Prostate gland (tissue), 2 donors: ENCODE data around the gene DPM2. TPM values are rescaled to one million over a fixed set of nuclear protein-coding genes. Genes with fewer than 3 reads are reported as not detected.
A peak's percentile ranks its signal among the peaks of the same experiment; 100 is the strongest.

Source experiments
- DNase-seq: peaks from one replicate; pipeline ENCODE4 v3.0.0-alpha.2; 2019; ENCODE audit warnings: low spot score
- H3K27ac ChIP-seq, 2 donors: fragments of 200-600 bp; sonication (generic); 2 replicates each; pipeline ENCODE4 v1.5.1; 2017 to 2019
- H3K27me3 ChIP-seq: fragments of 200-600 bp; sonication (generic); replicated peaks from 2 replicates; pipeline ENCODE4 v1.5.1; 2019; ENCODE audit not compliant: insufficient read depth
- H3K36me3 ChIP-seq, 2 donors: fragments of 200-600 bp; sonication (generic); 1 replicate in 1 of 2; 2 replicates in 1 of 2; pipeline versions ENCODE4 v1.5.1 to v1.8.1; 2017 to 2019
- H3K4me1 ChIP-seq: fragments of 200-600 bp; sonication (generic); replicated peaks from 2 replicates; pipeline ENCODE4 v1.5.1; 2019
- H3K4me3 ChIP-seq, 2 donors: fragments of 200-600 bp; sonication (generic); 2 replicates each; pipeline ENCODE4 v1.5.1; 2017 to 2019
- H3K9me3 ChIP-seq: fragments of 200-600 bp; sonication (generic); 2 replicates; pipeline ENCODE4 v1.5.1; 2017
- CTCF ChIP-seq, 4 experiments: fragments of 200-600 bp in 2 of 4; fragments of 450-650 bp in 2 of 4; sonication (generic) in 2 of 4; IDR thresholded peaks; 1 replicate in 3 of 4; 2 replicates in 1 of 4; pipeline ENCODE4 v1.5.1; 2016 to 2019; ENCODE audit warnings: antibody characterized with exemption in 4 of 4, mild to moderate bottlenecking in 2 of 4, moderate library complexity in 2 of 4
- POLR2A ChIP-seq: fragments of 450-650 bp; IDR thresholded peaks from one replicate; pipeline ENCODE4 v1.6.1; 2016; ENCODE audit warnings: antibody characterized with exemption, mild to moderate bottlenecking
- POLR2AphosphoS5 ChIP-seq: sonication (generic); formaldehyde crosslinking; IDR thresholded peaks from one replicate; pipeline ENCODE4 v1.6.1; 2017; ENCODE audit warnings: antibody characterized with exemption
- WGBS: methylation state at CpG from one replicate; pipeline ENCODE4 v1.1.5; 2018; 5-methylcytosine and 5-hydroxymethylcytosine counted together
- intact Hi-C: fragments of 100-400 bp; cut with DNase I; formaldehyde crosslinking; loops from one replicate; pipeline ENCODE4 v1.14.2; 2022
- total RNA-seq, 2 donors: library from RNA; depleted of rRNA; stranded (reverse); fragments of >200 nt; gene quantifications; one replicate each; pipeline ENCODE4 v1.1.0, GENCODE V29; 2016

The DPM2 gene
- total RNA-seq, 2 donors from 2014 or later = 28.1 to 28.2 TPM

- Histone ChIP-seq H3K27me3 (no peaks in the 10 kb centered on the region), H3K4me1 (no peaks in the 10 kb centered on the region), H3K9me3 (no peaks in the 10 kb centered on the region), H3K4me3 (no peak overlapping the region), H3K36me3 (no peaks in the 10 kb centered on the region), H3K27ac (peak overlapping the region in 1 of 2 donors; percentile 21)
- 56% methylated on average over 8 of the region's 8 CpGs for WGBS
- intact Hi-C loops = loop anchor here (5.0 to 10.0 kb wide), 4 partner anchors 117 to 415 kb away; partner anchors contain the start of genes CDK9, FPGS and STXBP1
- no peak for TF ChIP-seq CTCF (IDR thresholded peaks at IDR 0.05)
- TF ChIP-seq POLR2A = no peak
- TF ChIP-seq POLR2AphosphoS5 = peak; percentile 50
- DNase-seq = peak; percentile 30
These were observed 18.3 kb downstream of the DPM2 start for GRCh38 chr9:127919253-127919815.

- Histone ChIP-seq H3K4me3 (no peak overlapping the region), H3K27me3 (no peaks in the 10 kb centered on the region), H3K4me1 (no peaks in the 10 kb centered on the region), H3K27ac (no peak overlapping the region), H3K36me3 (no peaks in the 10 kb centered on the region), H3K9me3 (no peaks in the 10 kb centered on the region)
- DNase-seq = no peak
- intact Hi-C loops = loop anchor here (5.0 to 10.0 kb wide), 4 partner anchors 116 to 414 kb away; partner anchors contain the start of genes CDK9, FPGS and STXBP1
- TF ChIP-seq POLR2AphosphoS5 = no peak
- TF ChIP-seq CTCF (IDR thresholded peaks at IDR 0.05) = no peak
- no peak for TF ChIP-seq POLR2A
- WGBS = 75% methylated on average over 8 of the region's 8 CpGs
These were observed 19.2 kb downstream of the DPM2 start for GRCh38 chr9:127918183-127919107.

GRCh38 chr9:127917603-127918002 lies 20.1 kb downstream of the DPM2 start:
- intact Hi-C loops = loop anchor here (5.0 to 10.0 kb wide), 4 partner anchors 115 to 413 kb away; partner anchors contain the start of genes CDK9, FPGS and STXBP1
- 66% methylated on average over 6 of the region's 6 CpGs for WGBS
- no peaks in the 10 kb centered on the region for H3K27me3 ChIP-seq
- no peak for DNase-seq
- H3K27ac ChIP-seq = peak overlapping the region; percentile 33 to 66
- no peak overlapping the region for H3K4me3 ChIP-seq
- H3K4me1 ChIP-seq = no peaks in the 10 kb centered on the region
- TF ChIP-seq POLR2A = no peak
- H3K36me3 ChIP-seq = no peaks in the 10 kb centered on the region
- no peaks in the 10 kb centered on the region for H3K9me3 ChIP-seq

- peak within 1 kb of the TSS; percentile 39 to 42 for H3K4me3 ChIP-seq
- peak; percentile 85 for DNase-seq
- H3K36me3 ChIP-seq = no peaks in the 10 kb centered on the region
- TF ChIP-seq POLR2A (peak; percentile 74), CTCF (IDR thresholded peaks at IDR 0.05) (no peak)
- H3K27ac ChIP-seq = peak within 1 kb of the TSS; percentile 58 to 66
- H3K4me1 ChIP-seq = no peaks in the 10 kb centered on the region
- H3K9me3 ChIP-seq = no peaks in the 10 kb centered on the region
- intact Hi-C loops = loop anchor here (5.0 to 10.0 kb wide), 4 partner anchors 115 to 412 kb away; partner anchors contain the start of genes CDK9, FPGS and STXBP1
- WGBS = 2% methylated on average over 71 of the region's 71 CpGs
- H3K27me3 ChIP-seq = no peaks in the 10 kb centered on the region
These were observed 20.7 kb downstream of the DPM2 start, which contains the start of gene ST6GALNAC4 for GRCh38 chr9:127916720-127917581. Gene ST6GALNAC4 (minus strand): TSS chr9:127917041. CDS start chr9:127916419, 622 bp downstream.
